ENCODE results near the gene ENTPD2. TPM values are rescaled to one million over a fixed set of nuclear protein-coding genes. Genes with fewer than 3 reads are reported as not detected.
A peak's percentile ranks its signal among the peaks of the same experiment; 100 is the strongest.
"Not testable (repeated sequence)": the region's sequence is repeated elsewhere in the genome, so short reads cannot be mapped to it uniquely, and the experiment has no call there.

The ENTPD2 gene
- total RNA-seq, 4 donors from 2014 or later, result 0.42 to 1.2 (median 1.0) TPM

DNA sequence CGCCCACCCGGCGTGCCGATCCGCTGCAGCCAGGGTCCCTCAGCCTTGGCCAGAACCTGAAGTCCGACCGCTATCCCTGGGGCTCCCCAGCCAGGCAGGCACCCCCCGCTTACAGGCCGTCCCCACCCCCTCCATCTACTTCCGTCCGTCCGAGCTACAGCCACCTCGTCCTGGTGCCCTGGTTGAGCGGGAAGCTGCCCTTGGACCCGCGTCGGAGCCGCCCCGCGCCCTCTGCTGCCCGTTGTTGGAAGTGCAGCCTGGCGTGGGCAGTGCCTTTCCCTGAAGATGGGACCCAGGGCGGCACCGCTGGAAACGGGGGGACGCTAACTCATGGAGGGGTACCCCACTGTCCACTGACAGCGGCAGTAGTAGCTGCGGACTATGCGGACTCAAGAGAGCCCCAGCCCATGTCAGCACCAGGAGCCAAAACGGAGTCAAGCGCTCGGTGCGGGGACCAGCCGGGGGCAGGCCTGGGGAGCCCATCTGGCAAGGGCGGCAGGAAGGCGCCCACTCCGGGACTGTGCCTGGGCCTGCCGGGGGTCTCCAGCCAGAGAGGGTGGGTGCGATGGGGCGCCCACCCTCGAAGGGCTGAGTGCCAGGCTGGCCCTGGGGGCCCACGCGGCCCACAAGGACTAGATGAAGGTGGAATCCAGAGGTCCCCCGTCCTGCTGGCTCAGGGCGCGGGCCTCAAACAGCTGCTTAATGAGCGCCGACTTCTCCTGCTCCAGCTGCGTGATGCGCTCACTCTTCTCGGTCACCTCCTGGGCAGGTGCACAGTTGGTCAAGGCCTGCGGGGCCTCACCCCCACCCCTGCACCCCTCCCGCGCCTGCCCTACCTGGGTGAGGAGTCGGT, 10.4 kb upstream of the ENTPD2 start:
- Histone ChIP-seq H3K27ac (replicated peaks in 1 of 4) (no peak overlapping the region), H3K36me3 (no peaks in the 10 kb centered on the region), H3K27me3 (peaks cover 0 to 30% (median 10%) of the 10 kb centered on the region in 4 donors), H3K4me1 (peaks cover 6 to 11% (median 8%) of the 10 kb centered on the region in 4 donors), H3K4me3 (no peak overlapping the region), H3K9me3 (no peaks in the 10 kb centered on the region)
- TF ChIP-seq POLR2A (IDR thresholded peaks at IDR 0.05; ENCODE audit: low read depth), result no peak
- TF ChIP-seq, protein P1, sequence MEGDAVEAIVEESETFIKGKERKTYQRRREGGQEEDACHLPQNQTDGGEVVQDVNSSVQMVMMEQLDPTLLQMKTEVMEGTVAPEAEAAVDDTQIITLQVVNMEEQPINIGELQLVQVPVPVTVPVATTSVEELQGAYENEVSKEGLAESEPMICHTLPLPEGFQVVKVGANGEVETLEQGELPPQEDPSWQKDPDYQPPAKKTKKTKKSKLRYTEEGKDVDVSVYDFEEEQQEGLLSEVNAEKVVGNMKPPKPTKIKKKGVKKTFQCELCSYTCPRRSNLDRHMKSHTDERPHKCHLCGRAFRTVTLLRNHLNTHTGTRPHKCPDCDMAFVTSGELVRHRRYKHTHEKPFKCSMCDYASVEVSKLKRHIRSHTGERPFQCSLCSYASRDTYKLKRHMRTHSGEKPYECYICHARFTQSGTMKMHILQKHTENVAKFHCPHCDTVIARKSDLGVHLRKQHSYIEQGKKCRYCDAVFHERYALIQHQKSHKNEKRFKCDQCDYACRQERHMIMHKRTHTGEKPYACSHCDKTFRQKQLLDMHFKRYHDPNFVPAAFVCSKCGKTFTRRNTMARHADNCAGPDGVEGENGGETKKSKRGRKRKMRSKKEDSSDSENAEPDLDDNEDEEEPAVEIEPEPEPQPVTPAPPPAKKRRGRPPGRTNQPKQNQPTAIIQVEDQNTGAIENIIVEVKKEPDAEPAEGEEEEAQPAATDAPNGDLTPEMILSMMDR (IDR thresholded peaks at IDR 0.05), result peak; percentile 93 to 100 (median 95)
- 100% methylated on average over 3 of the region's 55 CpGs for WGBS
- intact Hi-C loops (cut with DNase I), result no loop called here
- DNase-seq (ENCODE audit: extremely low spot score), result no peak

DNA sequence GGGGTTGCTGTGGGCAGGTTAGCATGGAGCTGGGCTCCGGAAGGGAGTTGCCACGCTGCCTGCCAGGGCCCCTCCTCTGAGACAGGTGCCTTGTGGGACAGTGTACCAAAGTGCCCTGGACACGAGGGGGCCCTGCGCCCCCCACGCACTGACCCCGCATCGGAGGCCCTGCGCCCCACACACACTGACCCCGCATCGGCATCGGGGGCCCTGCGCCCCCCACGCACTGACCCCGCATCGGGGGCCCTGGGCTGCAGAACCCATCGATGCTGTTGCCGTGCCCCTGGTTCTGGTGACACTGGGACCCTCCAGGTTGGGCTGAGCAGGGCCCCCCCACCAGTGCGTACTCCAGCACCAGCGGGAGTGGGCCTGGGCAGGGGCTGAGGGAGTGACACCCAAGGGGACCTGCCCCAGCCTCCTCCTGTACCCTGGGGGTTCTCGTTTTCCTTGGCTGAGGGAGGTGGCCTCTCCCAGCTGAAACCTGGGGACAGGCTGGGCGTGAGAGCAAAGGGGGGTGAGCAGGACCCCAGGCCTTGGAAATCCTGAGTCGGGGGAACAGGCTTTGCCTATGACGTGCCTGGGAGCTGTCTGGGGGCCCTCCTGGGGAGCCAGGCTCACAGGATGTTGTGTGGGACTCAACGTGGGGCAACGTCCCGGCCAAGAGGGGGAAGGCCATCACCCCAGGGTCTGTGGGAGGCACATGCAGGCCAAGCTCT, 9.6 kb upstream of the ENTPD2 start:
- WGBS, result 87% methylated on average over 6 of the region's 26 CpGs
- intact Hi-C loops (cut with DNase I), result no loop called here
- Histone ChIP-seq H3K4me3 (no peak overlapping the region), H3K36me3 (no peaks in the 10 kb centered on the region), H3K27me3 (peaks cover 0 to 22% (median 2%) of the 10 kb centered on the region in 4 donors), H3K9me3 (no peaks in the 10 kb centered on the region), H3K27ac (replicated peaks in 1 of 4) (no peak overlapping the region), H3K4me1 (peaks cover 6 to 10% (median 8%) of the 10 kb centered on the region in 4 donors)
- TF ChIP-seq, protein P1 (IDR thresholded peaks at IDR 0.05), result no peak
- TF ChIP-seq POLR2AphosphoS5 (IDR thresholded peaks at IDR 0.05) (no peak), POLR2A (IDR thresholded peaks at IDR 0.05; ENCODE audit: low read depth) (no peak), EP300 (IDR thresholded peaks at IDR 0.05) (no peak)
- no peak for DNase-seq (ENCODE audit: extremely low spot score)

GRCh38 chr9:137062798-137063197, 8.9 kb upstream of the ENTPD2 start:
- no CpG with 5 or more reads among the region's 9 CpGs for WGBS
- DNase-seq (ENCODE audit: extremely low spot score); H3K9me3 ChIP-seq; H3K36me3 ChIP-seq; H3K27ac ChIP-seq (replicated peaks in 1 of 4); H3K4me3 ChIP-seq; intact Hi-C loops (cut with DNase I): not testable (repeated sequence)
- H3K27me3 ChIP-seq, result peaks cover 0 to 15% (median 0%) of the 10 kb centered on the region in 4 donors
- H3K4me1 ChIP-seq, result peaks cover 6 to 14% (median 12%) of the 10 kb centered on the region in 4 donors

DNA sequence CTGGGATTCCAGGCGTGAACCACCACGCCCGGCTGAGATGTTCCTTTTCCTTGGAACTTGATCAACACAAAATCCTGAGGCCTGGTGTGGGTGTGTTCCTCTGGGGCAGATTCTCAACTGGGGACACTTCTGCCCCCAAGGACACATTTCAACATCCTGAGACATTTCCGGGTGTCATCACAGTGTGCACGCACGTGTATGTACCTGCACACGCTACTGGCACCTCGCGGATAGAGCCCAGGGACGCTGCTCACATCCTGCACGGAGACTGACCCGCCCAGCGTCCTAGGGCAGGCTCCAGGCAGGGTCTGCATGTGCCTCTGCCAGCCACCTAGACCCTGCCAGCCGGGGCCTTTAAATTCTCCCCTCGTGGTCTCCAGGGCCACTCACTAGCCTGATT, 8.5 kb upstream of the ENTPD2 start:
- Histone ChIP-seq H3K27ac (replicated peaks in 1 of 4) (no peak overlapping the region), H3K9me3 (no peaks in the 10 kb centered on the region), H3K4me3 (no peak overlapping the region), H3K27me3 (peaks cover 0 to 15% (median 0%) of the 10 kb centered on the region in 4 donors), H3K4me1 (peaks cover 6 to 18% (median 16%) of the 10 kb centered on the region in 4 donors), H3K36me3 (no peaks in the 10 kb centered on the region)
- WGBS, result 85% methylated on average over 15 of the region's 15 CpGs
- intact Hi-C loops (cut with DNase I), result no loop called here
- TF ChIP-seq, protein P1 (IDR thresholded peaks at IDR 0.05), result no peak
- TF ChIP-seq POLR2AphosphoS5 (IDR thresholded peaks at IDR 0.05) (no peak), POLR2A (IDR thresholded peaks at IDR 0.05; ENCODE audit: low read depth) (no peak), EP300 (IDR thresholded peaks at IDR 0.05) (no peak)
- no peak for DNase-seq (ENCODE audit: extremely low spot score)

- no peak overlapping the region for H3K27ac ChIP-seq (replicated peaks in 1 of 4)
- H3K27me3 ChIP-seq, result peaks cover under 1 to 8% (median under 1%) of the 10 kb centered on the region in 4 donors
- 90% methylated on average over 9 of the region's 9 CpGs for WGBS
- no peaks in the 10 kb centered on the region for H3K36me3 ChIP-seq
- intact Hi-C loops (cut with DNase I), result no loop called here
- no peak for DNase-seq (ENCODE audit: extremely low spot score)
- TF ChIP-seq POLR2A (IDR thresholded peaks at IDR 0.05; ENCODE audit: low read depth) (no peak), POLR2AphosphoS5 (IDR thresholded peaks at IDR 0.05) (no peak), EP300 (IDR thresholded peaks at IDR 0.05) (no peak)
- TF ChIP-seq, protein P1 (IDR thresholded peaks at IDR 0.05), result no peak
- no peak overlapping the region for H3K4me3 ChIP-seq
- H3K4me1 ChIP-seq, result peaks cover 24 to 45% (median 45%) of the 10 kb centered on the region in 4 donors
- no peaks in the 10 kb centered on the region for H3K9me3 ChIP-seq
Measured at GRCh38 chr9:137058521-137059234, 4.8 kb upstream of the ENTPD2 start.
